Measurements from ENCODE around the gene LPCAT3.
"Not testable (repeated sequence)": the region's sequence is repeated elsewhere in the genome, so short reads cannot be mapped to it uniquely, and the experiment has no call there.

- not testable (repeated sequence) for TF ChIP-seq CTCF (conservative IDR thresholded peaks at IDR 0.05; ENCODE audit: low read depth, low read length); MXI1 (IDR thresholded peaks at IDR 0.05; ENCODE audit: borderline replicate concordance, low read depth, low read length); POLR2A (IDR thresholded peaks at IDR 0.05; ENCODE audit: low read depth, low read length); MAZ (IDR thresholded peaks at IDR 0.05; ENCODE audit: borderline replicate concordance, low read depth, low read length); ELK1 (IDR thresholded peaks at IDR 0.05; ENCODE audit: borderline replicate concordance, low read depth, low read length); CEBPB (IDR thresholded peaks at IDR 0.05; ENCODE audit: low read depth, low read length); RFX5 (IDR thresholded peaks at IDR 0.05; ENCODE audit: low read depth, low read length); RAD21 (IDR thresholded peaks at IDR 0.05; ENCODE audit: low read length); NFE2L2 (IDR thresholded peaks at IDR 0.05; ENCODE audit: low read depth, low read length); SMC3 (IDR thresholded peaks at IDR 0.05; ENCODE audit: low read depth, low read length); MAFK (IDR thresholded peaks at IDR 0.05; ENCODE audit: low read depth, low read length)
Measured at GRCh38 chr12:7049445-7049951, 31.2 kb upstream of the LPCAT3 start.

All from IMR-90 (cell line).